Tibial nerve (tissue), 4 donors: ENCODE results near the gene SPINDOC. TPM values are rescaled to one million over a fixed set of nuclear protein-coding genes. Genes with fewer than 3 reads are reported as not detected.

Source experiments
- DNase-seq, 2 donors: peaks; one replicate each; pipeline ENCODE4 v3.0.0-alpha.2; 2019; ENCODE audit warnings: low spot score in 2 of 2
- H3K27ac ChIP-seq, 4 donors: fragments of 200-600 bp; sonication (generic) in 3 of 4; one replicate each; pipeline ENCODE4 v1.5.1; 2017 to 2019; ENCODE audit warnings: mild to moderate bottlenecking in 1 of 4
- H3K27me3 ChIP-seq, 2 donors: fragments of 200-600 bp; sonication (generic) in 1 of 2; one replicate each; pipeline versions ENCODE4 v1.5.1 to v1.6.0; 2017 to 2019
- H3K36me3 ChIP-seq, 3 donors: fragments of 200-600 bp; sonication (generic); one replicate each; pipeline ENCODE4 v1.5.1; 2018 to 2019
- H3K4me1 ChIP-seq, 4 donors: fragments of 200-600 bp; sonication (generic) in 3 of 4; one replicate each; pipeline ENCODE4 v1.5.1; 2017 to 2019
- H3K4me3 ChIP-seq, 4 donors: fragments of 200-600 bp; sonication (generic) in 3 of 4; one replicate each; pipeline ENCODE4 v1.5.1; 2017 to 2019; ENCODE audit warnings: mild to moderate bottlenecking in 1 of 4, moderate library complexity in 1 of 4
- H3K9me3 ChIP-seq, 4 donors: fragments of 200-600 bp; sonication (generic) in 3 of 4; one replicate each; pipeline ENCODE4 v1.5.1; 2017 to 2019
- CTCF ChIP-seq, 5 experiments: fragments of 200-600 bp in 3 of 5; fragments of 450-650 bp in 2 of 5; sonication (generic) in 3 of 5; IDR thresholded peaks; one replicate each; pipeline ENCODE4 v1.5.1; 2016 to 2019; ENCODE audit warnings: antibody characterized with exemption in 5 of 5, mild to moderate bottlenecking in 3 of 5, moderate library complexity in 2 of 5
- EP300 ChIP-seq, 2 donors: sonication (generic); formaldehyde crosslinking; IDR thresholded peaks; one replicate each; pipeline ENCODE4 v1.6.1; 2017; ENCODE audit warnings: antibody characterized with exemption in 2 of 2, mild to moderate bottlenecking in 1 of 2
- POLR2A ChIP-seq, 2 donors: fragments of 450-650 bp; IDR thresholded peaks; one replicate each; pipeline ENCODE4 v1.6.1; 2017; ENCODE audit warnings: antibody characterized with exemption in 2 of 2, mild to moderate bottlenecking in 2 of 2, moderate library complexity in 2 of 2
- whole genome bisulfite sequencing, 2 donors: methylation state at CpG; one replicate each; pipeline ENCODE4 v1.1.5; 2018; 5-methylcytosine and 5-hydroxymethylcytosine counted together
- total RNA-seq, 4 donors: library from RNA; depleted of rRNA; stranded (reverse); fragments of >200 nt; gene quantifications; one replicate each; pipeline ENCODE4 v1.1.0, GENCODE V29; 2016

SPINDOC gene
- total RNA-seq, 4 donors from 2014 or later: 5.5 to 14.7 (median 10.0) TPM

- peak overlapping the region in 3 of 4 donors; percentile 52 to 84 (median 83) for H3K4me3 ChIP-seq
- H3K27ac ChIP-seq: peak overlapping the region; percentile 10 to 95 (median 82)
- peaks cover 2 to 44% (median 32%) of the 10 kb centered on the region in 4 donors for H3K4me1 ChIP-seq
- TF ChIP-seq CTCF (IDR thresholded peaks at IDR 0.05): no peak
- no peak for TF ChIP-seq POLR2A (IDR thresholded peaks at IDR 0.05)
- no peak for TF ChIP-seq EP300 (IDR thresholded peaks at IDR 0.05)
- 25 to 34% methylated on average over 18 of the region's 18 CpGs for WGBS, 2 donors
- peaks cover 0 to 5% (median 0%) of the 10 kb centered on the region in 3 donors for H3K36me3 ChIP-seq
- no peaks in the 10 kb centered on the region for H3K27me3 ChIP-seq
- DNase-seq: no peak
- no peaks in the 10 kb centered on the region for H3K9me3 ChIP-seq
These were observed 25.0 kb downstream of the SPINDOC start for GRCh38 chr11:63838150-63838677.

- Histone ChIP-seq H3K4me1 (peaks cover 2 to 51% (median 35%) of the 10 kb centered on the region in 4 donors), H3K36me3 (peaks cover 0 to 10% (median 0%) of the 10 kb centered on the region in 3 donors), H3K27ac (peak within 1 kb of the TSS; percentile 60 to 95 (median 82)), H3K9me3 (no peaks in the 10 kb centered on the region), H3K4me3 (peak within 1 kb of the TSS; percentile 52 to 86 (median 84)), H3K27me3 (no peaks in the 10 kb centered on the region)
- 1 to 2% methylated on average over 51 to 77 of the region's 100 CpGs for WGBS, 2 donors
- DNase-seq: peak; percentile 98 to 99
- peak; percentile 46 to 83 for TF ChIP-seq EP300 (IDR thresholded peaks at IDR 0.05)
- peak; percentile 34 to 81 for TF ChIP-seq POLR2A (IDR thresholded peaks at IDR 0.05)
- peak in 2 of 5 experiments; percentile 42 to 43 for TF ChIP-seq CTCF (IDR thresholded peaks at IDR 0.05)
These were observed 25.6 kb downstream of the SPINDOC start, which contains the start of gene MARK2 for GRCh38 chr11:63838678-63839507. MARK2 (plus strand) TSS chr11:63839110; CDS start chr11:63839507, 397 bp downstream.

- Histone ChIP-seq H3K4me1 (peaks cover 2 to 59% (median 37%) of the 10 kb centered on the region in 4 donors), H3K36me3 (peaks cover 0 to 13% (median 0%) of the 10 kb centered on the region in 3 donors), H3K27ac (peak overlapping the region; percentile 60 to 95 (median 82)), H3K4me3 (peak overlapping the region; percentile 52 to 86 (median 84)), H3K27me3 (no peaks in the 10 kb centered on the region), H3K9me3 (no peaks in the 10 kb centered on the region)
- DNase-seq: peak in 1 of 2 donors; percentile 24
- WGBS, 2 donors: 1% methylated on average over 35 to 40 of the region's 40 CpGs
- TF ChIP-seq POLR2A (IDR thresholded peaks at IDR 0.05) (no peak), EP300 (IDR thresholded peaks at IDR 0.05) (no peak), CTCF (IDR thresholded peaks at IDR 0.05) (no peak)
These were observed 26.5 kb downstream of the SPINDOC start for GRCh38 chr11:63839508-63840355.

GRCh38 chr11:63840356-63841060 lies 27.3 kb downstream of the SPINDOC start:
- H3K4me3 ChIP-seq: peak overlapping the region in 3 of 4 donors; percentile 83 to 86 (median 84)
- H3K36me3 ChIP-seq: peaks cover 0 to 13% (median 0%) of the 10 kb centered on the region in 3 donors
- whole genome bisulfite sequencing, 2 donors: 3 to 4% methylated on average over 13 of the region's 13 CpGs
- DNase-seq: no peak
- TF ChIP-seq CTCF (IDR thresholded peaks at IDR 0.05) (no peak), POLR2A (IDR thresholded peaks at IDR 0.05) (no peak), EP300 (IDR thresholded peaks at IDR 0.05) (no peak)
- no peaks in the 10 kb centered on the region for H3K27me3 ChIP-seq
- no peaks in the 10 kb centered on the region for H3K9me3 ChIP-seq
- H3K4me1 ChIP-seq: peaks cover 2 to 67% (median 41%) of the 10 kb centered on the region in 4 donors
- H3K27ac ChIP-seq: peak overlapping the region; percentile 4 to 95 (median 82)
